HG03097 (cell line): ENCODE results near the gene SLC25A17.
A peak's percentile ranks its signal among the peaks of the same experiment; 100 is the strongest.
"Not testable (repeated sequence)": the region's sequence is repeated elsewhere in the genome, so short reads cannot be mapped to it uniquely, and the experiment has no call there.

ENCODE experiments used
- ATAC-seq: cut with Tn5 transposase; IDR thresholded peaks from one replicate; pipeline ENCODE4 v1.9.1; 2021; ENCODE audit not compliant: unreplicated experiment, low FRiP score

SLC25A17 gene, protein sequence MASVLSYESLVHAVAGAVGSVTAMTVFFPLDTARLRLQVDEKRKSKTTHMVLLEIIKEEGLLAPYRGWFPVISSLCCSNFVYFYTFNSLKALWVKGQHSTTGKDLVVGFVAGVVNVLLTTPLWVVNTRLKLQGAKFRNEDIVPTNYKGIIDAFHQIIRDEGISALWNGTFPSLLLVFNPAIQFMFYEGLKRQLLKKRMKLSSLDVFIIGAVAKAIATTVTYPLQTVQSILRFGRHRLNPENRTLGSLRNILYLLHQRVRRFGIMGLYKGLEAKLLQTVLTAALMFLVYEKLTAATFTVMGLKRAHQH

GRCh38 chr22:40818747-40819598 is at the start of gene SLC25A17:
TSS of gene SLC25A17 (minus strand) at chr22:40819346. CDS start at chr22:40819248, 98 bp downstream.
- peak; percentile 58 for ATAC-seq

DNA sequence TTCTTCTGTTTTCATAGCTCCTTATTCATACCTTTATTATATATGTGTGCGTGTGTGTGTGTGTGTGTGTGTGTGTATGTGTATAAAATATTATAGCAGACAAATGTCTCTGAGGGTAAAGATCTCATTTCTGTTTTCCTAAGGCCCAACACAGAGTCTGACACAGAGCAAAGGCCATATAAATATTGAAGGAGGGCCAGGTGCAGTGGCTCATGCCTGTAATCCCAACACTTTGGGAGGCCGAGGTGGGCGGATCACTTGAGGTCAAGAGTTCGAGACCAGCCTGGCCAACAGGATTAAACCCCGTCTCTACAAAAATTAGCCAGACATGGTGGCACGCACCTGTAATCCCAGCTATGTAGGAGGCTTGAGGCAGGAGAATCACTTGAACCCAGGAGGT is 49.2 kb upstream of the SLC25A17 start:
- ATAC-seq, result not testable (repeated sequence)

DNA sequence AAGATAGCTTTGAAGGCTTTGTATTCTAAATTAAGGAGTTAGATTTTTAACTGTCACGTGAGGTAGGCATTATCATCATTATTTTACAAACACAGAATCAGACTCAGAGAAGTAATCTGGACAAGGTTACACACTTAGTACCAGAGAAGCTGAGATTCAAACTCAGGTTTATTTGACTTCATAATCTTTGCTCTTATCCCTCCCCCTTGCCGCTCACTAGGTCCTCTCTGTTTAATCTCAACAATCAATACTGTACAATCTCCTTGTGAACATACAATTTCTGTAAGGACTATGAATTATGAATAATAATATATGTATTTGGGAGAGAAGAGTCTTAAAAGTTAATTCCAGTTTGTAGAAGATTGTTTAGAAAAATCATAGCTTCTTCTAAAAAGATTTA is 48.0 kb upstream of the SLC25A17 start:
- ATAC-seq, result no peak

- no peak for ATAC-seq
These were observed 43.4 kb upstream of the SLC25A17 start for GRCh38 chr22:40862537-40862936.

GRCh38 chr22:40862013-40862412 is 42.9 kb upstream of the SLC25A17 start, which contains the start of gene DNAJB7:
TSS of gene DNAJB7 (minus strand) at chr22:40862113. CDS start at chr22:40861994, 119 bp downstream.
- ATAC-seq, result no peak

DNA sequence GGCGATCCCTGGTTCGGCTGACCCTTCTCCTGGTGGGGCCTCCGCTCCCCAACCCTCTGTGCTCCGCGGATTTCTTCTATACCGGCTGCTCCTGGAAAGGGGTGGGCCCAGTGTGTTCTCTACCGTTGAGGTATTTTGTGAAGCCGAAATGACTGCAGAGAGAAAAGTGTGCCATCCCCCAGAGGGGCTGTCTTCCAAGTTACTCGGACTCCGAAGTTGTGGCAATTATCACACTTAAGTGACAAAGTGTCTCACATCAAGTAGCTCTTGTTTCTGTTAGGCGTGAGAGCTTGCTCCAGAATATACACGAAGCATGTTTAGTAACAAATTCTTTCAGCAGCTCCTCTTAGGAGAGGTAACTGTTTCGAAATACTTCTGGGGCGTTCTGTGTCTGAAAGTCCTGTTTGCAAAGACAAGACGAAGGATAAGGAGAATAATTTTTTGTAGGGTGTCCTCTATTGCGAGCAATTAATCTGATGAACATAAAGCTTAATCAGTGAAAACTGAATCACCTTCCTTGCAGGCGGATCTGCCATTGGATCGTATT is 38.2 kb upstream of the SLC25A17 start:
- ATAC-seq, result no peak

GRCh38 chr22:40856513-40857308 is 37.6 kb upstream of the SLC25A17 start, which contains the start of the genes ST13 and XPNPEP3:
TSS of gene ST13 (minus strand) at chr22:40856639. CDS start at chr22:40856540, 99 bp downstream.
TSS of gene XPNPEP3 (plus strand) at chr22:40857148. CDS start at chr22:40857182, 34 bp downstream.
- ATAC-seq, result peak; percentile 80

- peak; percentile 15 for ATAC-seq
These were observed 36.9 kb upstream of the SLC25A17 start for GRCh38 chr22:40855979-40856512.

GRCh38 chr22:40855071-40855978 is 36.2 kb upstream of the SLC25A17 start:
- no peak for ATAC-seq

DNA sequence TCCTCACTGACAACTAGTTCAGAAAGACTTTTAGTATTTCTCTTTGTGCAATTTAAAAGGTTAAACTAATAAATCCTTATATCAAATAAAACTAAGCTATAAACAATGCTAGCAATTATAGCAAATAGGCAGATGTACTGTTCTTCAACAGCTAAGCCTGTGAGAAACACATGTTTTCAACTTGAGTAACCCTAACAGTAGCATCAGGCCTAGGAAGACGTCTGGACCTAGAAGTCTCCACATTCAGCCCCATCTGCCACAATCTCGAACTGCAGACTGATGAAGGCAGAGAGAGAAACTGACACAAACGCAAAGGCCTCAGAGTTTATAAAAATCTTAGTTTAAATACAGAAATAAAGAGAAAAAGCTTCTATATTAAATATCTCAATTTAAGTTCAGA is 34.8 kb upstream of the SLC25A17 start:
- no peak for ATAC-seq

- no peak for ATAC-seq
These were observed 34.2 kb upstream of the SLC25A17 start for GRCh38 chr22:40853333-40853732.

DNA sequence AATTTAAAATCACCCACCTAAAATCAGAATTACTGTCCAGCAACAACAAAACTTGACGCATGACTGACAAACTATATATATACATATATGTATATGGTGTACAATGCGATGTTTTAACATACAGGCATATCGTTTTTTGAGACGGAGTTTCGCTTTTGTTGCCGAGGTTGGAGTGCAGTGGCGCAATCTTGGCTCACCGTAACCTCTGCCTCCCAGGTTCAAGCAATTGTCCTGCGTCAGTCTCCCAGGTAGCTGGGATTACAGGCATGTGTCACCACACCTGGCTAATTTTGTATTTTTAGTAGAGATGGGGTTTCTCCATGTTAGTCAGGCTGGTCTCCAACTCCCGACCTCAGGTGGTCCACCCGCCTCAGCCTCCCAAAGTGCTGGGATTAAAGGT is 26.7 kb upstream of the SLC25A17 start:
- not testable (repeated sequence) for ATAC-seq

- no peak for ATAC-seq
These were observed 25.8 kb upstream of the SLC25A17 start for GRCh38 chr22:40844951-40845350.

DNA sequence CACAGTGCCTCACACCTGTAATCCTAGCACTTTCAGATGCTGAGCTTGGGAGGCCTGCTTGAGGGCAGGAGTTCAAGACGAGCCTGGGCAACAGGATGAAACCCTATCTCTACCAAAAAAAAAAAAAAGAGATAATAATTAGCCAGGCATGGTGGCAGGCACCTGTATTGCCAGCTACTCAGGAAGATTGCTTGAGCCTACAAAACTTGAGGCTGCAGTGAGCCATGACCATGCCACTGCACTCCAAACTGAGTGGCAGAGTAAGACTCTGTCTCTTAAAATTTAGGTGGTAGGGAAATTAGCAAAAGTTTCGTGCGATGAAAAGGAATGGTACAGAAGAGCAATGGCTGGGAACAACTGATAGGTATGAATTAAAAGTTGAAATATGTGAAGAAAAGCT is 19.3 kb upstream of the SLC25A17 start:
- no peak for ATAC-seq

DNA sequence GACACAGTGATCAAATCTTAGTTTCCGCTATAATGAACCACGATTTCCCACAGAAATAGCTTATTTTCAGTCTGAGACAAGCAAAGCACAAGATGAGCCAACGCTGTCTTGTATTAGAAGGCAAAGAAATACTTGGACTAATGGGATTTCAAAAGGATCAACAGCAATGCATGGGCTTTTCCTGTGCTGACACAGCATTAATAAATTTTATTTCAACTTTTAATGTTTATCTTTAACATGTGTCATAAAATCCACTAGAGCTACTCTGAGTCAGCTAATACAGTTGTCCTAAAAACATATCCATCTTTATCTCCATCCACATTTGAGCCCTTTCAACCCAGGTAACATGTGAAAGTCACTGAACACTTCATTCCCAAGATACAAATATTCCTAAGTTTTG is 15.5 kb upstream of the SLC25A17 start:
- ATAC-seq, result no peak

GRCh38 chr22:40829131-40829530 is 10.0 kb upstream of the SLC25A17 start:
- no peak for ATAC-seq

DNA sequence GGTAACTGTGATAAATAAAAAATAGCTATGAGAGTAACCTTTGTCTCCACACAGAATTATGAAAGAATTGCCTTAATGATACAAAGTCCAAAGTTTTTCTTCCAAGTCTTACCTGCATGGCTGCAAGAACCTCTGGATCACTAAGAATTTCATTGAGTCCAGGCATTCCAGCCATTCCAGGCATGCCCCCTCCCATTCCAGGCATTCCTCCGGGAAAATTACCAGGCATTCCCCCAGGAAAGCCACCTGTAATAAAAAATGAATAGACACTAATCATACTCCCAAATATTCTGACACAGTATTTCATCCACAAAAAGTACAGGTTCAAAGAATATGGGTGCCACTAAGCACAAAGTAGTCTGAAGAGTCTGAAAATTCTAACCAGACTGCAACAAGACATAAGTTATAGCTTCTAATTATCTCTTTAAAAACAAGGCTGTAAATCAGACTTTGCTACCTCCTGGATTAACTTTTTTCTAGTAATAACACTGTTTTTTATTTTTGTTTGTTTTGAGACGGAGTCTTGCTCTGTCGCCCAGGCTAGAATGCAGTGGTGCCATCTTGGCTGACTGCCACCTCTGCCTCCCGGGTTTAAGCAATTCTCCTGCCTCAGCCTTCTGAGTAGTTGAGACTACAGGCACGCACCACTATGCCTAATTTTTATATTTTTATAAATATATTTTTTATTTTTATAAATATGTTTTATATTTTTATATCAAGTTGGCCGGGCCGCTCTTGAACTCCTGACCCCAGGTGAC is 8.0 kb upstream of the SLC25A17 start:
- ATAC-seq, result no peak

GRCh38 chr22:40826292-40826691 is 7.1 kb upstream of the SLC25A17 start:
- ATAC-seq, result not testable (repeated sequence)
